Peyer's patch (tissue), 4 donors: ENCODE measurements around the gene SYPL1. TPM values are rescaled to one million over a fixed set of nuclear protein-coding genes. Genes with fewer than 3 reads are reported as not detected.

Experiments
- DNase-seq, 3 donors: peaks; one replicate each; pipeline ENCODE4 v3.0.0-alpha.2; 2017 to 2019
- H3K27ac ChIP-seq, 4 donors: fragments of 200-600 bp; sonication (generic); one replicate each; pipeline ENCODE4 v1.5.1; 2016 to 2019
- H3K27me3 ChIP-seq, 2 donors: fragments of 200-600 bp; sonication (generic); one replicate each; pipeline ENCODE4 v1.5.1; 2019
- H3K36me3 ChIP-seq, 3 donors: fragments of 200-600 bp; sonication (generic); one replicate each; pipeline ENCODE4 v1.5.1; 2016 to 2019
- H3K4me1 ChIP-seq, 4 donors: fragments of 200-600 bp; sonication (generic); one replicate each; pipeline ENCODE4 v1.5.1; 2016 to 2019
- H3K4me3 ChIP-seq, 4 donors: fragments of 200-600 bp; sonication (generic); 1 replicate in 3 of 4; 2 replicates in 1 of 4; pipeline ENCODE4 v1.5.1; 2016 to 2019; ENCODE audit warnings: mild to moderate bottlenecking in 1 of 4
- H3K9me3 ChIP-seq, 4 donors: fragments of 200-600 bp; sonication (generic); one replicate each; pipeline ENCODE4 v1.5.1; 2016 to 2019; ENCODE audit warnings: mild to moderate bottlenecking in 1 of 4
- CTCF ChIP-seq, 6 experiments: fragments of 450-650 bp in 4 of 6; fragments of 200-600 bp in 2 of 6; sonication (generic) in 1 of 6; IDR thresholded peaks; one replicate each; pipeline ENCODE4 v1.5.1; 2017 to 2019; ENCODE audit warnings: antibody characterized with exemption in 6 of 6, mild to moderate bottlenecking in 3 of 6, moderate library complexity in 1 of 6
- POLR2A ChIP-seq, 2 donors: fragments of 450-650 bp; IDR thresholded peaks; one replicate each; pipeline ENCODE4 v1.5.1; 2017; ENCODE audit warnings: antibody characterized with exemption in 2 of 2, mild to moderate bottlenecking in 2 of 2, moderate library complexity in 2 of 2
- total RNA-seq, 4 donors: library from RNA; depleted of rRNA; stranded (reverse); fragments of >200 nt; gene quantifications; one replicate each; pipeline ENCODE4 v1.1.0, GENCODE V29; 2016

The SYPL1 gene
- total RNA-seq, 4 donors from 2014 or later, result 45.2 to 77.6 (median 53.3) TPM

- no peak for DNase-seq
- no peaks in the 10 kb centered on the region for H3K9me3 ChIP-seq
- H3K27ac ChIP-seq, result no peak overlapping the region
- TF ChIP-seq CTCF (IDR thresholded peaks at IDR 0.05), result no peak
- TF ChIP-seq POLR2A (IDR thresholded peaks at IDR 0.05), result no peak
- H3K4me1 ChIP-seq, result peaks cover 0 to 14% (median 2%) of the 10 kb centered on the region in 4 donors
- no peak overlapping the region for H3K4me3 ChIP-seq
- H3K27me3 ChIP-seq, result no peaks in the 10 kb centered on the region
- H3K36me3 ChIP-seq, result no peaks in the 10 kb centered on the region
These were observed 7.3 kb downstream of the SYPL1 start for GRCh38 chr7:106104721-106105260.

GRCh38 chr7:106102387-106102966 is 9.6 kb downstream of the SYPL1 start:
- DNase-seq, result no peak
- no peaks in the 10 kb centered on the region for H3K9me3 ChIP-seq
- TF ChIP-seq POLR2A (IDR thresholded peaks at IDR 0.05), result no peak
- no peak for TF ChIP-seq CTCF (IDR thresholded peaks at IDR 0.05)
- peaks cover 0 to 14% (median 2%) of the 10 kb centered on the region in 4 donors for H3K4me1 ChIP-seq
- H3K36me3 ChIP-seq, result peaks cover 0 to 6% (median 0%) of the 10 kb centered on the region in 3 donors
- no peaks in the 10 kb centered on the region for H3K27me3 ChIP-seq
- H3K4me3 ChIP-seq, result no peak overlapping the region
- no peak overlapping the region for H3K27ac ChIP-seq

GRCh38 chr7:106101726-106102125 is 10.4 kb downstream of the SYPL1 start:
- peaks cover 0 to 14% (median 2%) of the 10 kb centered on the region in 4 donors for H3K4me1 ChIP-seq
- no peaks in the 10 kb centered on the region for H3K27me3 ChIP-seq
- no peak overlapping the region for H3K27ac ChIP-seq

GRCh38 chr7:106100863-106101629 is 11.1 kb downstream of the SYPL1 start:
- Histone ChIP-seq H3K27ac (peak overlapping the region in 2 of 4 donors; percentile 15 to 25), H3K9me3 (no peaks in the 10 kb centered on the region), H3K4me1 (peaks cover 0 to 14% (median 2%) of the 10 kb centered on the region in 4 donors), H3K27me3 (no peaks in the 10 kb centered on the region), H3K36me3 (peaks cover 0 to 19% (median 0%) of the 10 kb centered on the region in 3 donors), H3K4me3 (no peak overlapping the region)
- TF ChIP-seq CTCF (IDR thresholded peaks at IDR 0.05) (no peak), POLR2A (IDR thresholded peaks at IDR 0.05) (no peak)
- no peak for DNase-seq

More at GRCh38 chr7:106101726-106102125, 10.4 kb downstream of the SYPL1 start:
- H3K4me3 ChIP-seq, result no peak overlapping the region
- no peak for TF ChIP-seq POLR2A (IDR thresholded peaks at IDR 0.05)
- no peak for TF ChIP-seq CTCF (IDR thresholded peaks at IDR 0.05)
- H3K36me3 ChIP-seq, result peaks cover 0 to 12% (median 0%) of the 10 kb centered on the region in 3 donors
- no peak for DNase-seq
- no peaks in the 10 kb centered on the region for H3K9me3 ChIP-seq

- no peaks in the 10 kb centered on the region for H3K27me3 ChIP-seq
- peaks cover 0 to 33% (median 0%) of the 10 kb centered on the region in 3 donors for H3K36me3 ChIP-seq
- H3K27ac ChIP-seq, result no peak overlapping the region
- TF ChIP-seq CTCF (IDR thresholded peaks at IDR 0.05) (no peak), POLR2A (IDR thresholded peaks at IDR 0.05) (no peak)
- H3K9me3 ChIP-seq, result no peaks in the 10 kb centered on the region
- no peak for DNase-seq
- H3K4me1 ChIP-seq, result peaks cover 0 to 14% (median 2%) of the 10 kb centered on the region in 4 donors
- H3K4me3 ChIP-seq, result no peak overlapping the region
These were observed 12.6 kb downstream of the SYPL1 start for GRCh38 chr7:106099539-106099938.
